A549 treated with AZD9567 at 1 μM for 4 hours (cell line): ENCODE measurements around the gene TRIM66. TPM values are rescaled to one million over a fixed set of nuclear protein-coding genes. Genes with fewer than 3 reads are reported as not detected.

ENCODE experiments used
- total RNA-seq: library from RNA; stranded (reverse); fragments of 200-300 nt; extraction: Qiagen RNA extraction; gene quantifications from 5 replicates; pipeline ENCODE4 v1.2.3, GENCODE V29; 2022; ENCODE audit not compliant: insufficient read depth

TRIM66 gene, protein sequence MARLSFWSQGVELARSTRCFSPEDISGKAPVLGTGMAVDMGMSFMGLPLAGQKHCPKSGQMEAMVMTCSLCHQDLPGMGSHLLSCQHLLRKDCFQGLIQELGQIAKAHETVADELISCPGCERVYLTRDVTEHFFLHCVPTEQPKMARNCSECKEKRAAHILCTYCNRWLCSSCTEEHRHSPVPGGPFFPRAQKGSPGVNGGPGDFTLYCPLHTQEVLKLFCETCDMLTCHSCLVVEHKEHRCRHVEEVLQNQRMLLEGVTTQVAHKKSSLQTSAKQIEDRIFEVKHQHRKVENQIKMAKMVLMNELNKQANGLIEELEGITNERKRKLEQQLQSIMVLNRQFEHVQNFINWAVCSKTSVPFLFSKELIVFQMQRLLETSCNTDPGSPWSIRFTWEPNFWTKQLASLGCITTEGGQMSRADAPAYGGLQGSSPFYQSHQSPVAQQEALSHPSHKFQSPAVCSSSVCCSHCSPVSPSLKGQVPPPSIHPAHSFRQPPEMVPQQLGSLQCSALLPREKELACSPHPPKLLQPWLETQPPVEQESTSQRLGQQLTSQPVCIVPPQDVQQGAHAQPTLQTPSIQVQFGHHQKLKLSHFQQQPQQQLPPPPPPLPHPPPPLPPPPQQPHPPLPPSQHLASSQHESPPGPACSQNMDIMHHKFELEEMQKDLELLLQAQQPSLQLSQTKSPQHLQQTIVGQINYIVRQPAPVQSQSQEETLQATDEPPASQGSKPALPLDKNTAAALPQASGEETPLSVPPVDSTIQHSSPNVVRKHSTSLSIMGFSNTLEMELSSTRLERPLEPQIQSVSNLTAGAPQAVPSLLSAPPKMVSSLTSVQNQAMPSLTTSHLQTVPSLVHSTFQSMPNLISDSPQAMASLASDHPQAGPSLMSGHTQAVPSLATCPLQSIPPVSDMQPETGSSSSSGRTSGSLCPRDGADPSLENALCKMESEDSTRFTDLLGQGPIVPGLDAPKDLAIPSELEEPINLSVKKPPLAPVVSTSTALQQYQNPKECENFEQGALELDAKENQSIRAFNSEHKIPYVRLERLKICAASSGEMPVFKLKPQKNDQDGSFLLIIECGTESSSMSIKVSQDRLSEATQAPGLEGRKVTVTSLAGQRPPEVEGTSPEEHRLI (N-terminal part only)
- 1.3 to 2.9 TPM (median 2.5 TPM) in 5 replicates for total RNA-seq

DNA sequence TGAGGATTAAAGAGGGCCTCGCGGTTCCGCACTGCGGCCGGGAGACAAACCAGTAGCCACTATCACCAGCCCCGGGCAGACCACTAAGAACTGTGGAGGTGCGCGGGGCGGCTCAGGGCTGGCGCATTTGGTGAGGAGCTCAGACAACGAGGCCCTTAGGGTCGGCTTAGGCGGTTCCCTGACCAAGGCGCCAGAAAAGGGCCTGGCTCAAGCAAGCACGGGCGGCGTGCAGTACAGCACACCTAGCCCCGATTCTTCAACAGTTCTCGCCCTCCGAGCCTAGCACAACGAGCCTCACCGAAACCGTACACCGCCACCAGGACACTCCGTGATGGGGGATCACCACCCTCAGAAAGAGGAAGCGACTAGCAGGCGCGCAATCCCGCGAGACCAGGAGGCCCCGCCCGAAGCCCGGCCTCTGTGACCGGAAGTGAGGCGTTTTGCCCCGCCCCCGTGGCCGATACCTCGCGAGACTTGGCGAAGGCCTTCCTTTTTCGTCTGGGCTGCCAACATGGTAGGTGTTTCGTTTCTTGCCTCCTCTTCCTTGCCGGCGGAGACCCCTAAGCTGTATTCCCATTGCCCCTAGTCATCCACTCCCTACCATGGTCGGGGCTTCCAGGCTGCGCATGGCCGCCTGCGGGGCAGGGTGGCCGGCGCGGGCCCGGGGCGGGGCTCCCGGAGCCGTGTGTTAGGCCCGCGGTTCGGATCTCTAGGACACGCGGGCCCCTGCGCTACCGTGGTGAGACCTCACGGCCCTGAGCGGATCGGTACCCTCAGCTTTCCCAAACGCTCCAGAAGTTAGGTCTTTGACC lies at the start of gene TRIM66, which contains the start of gene RPL27A:
TSS of gene TRIM66 (minus strand) at position 363 of the 812 bp plus-strand sequence. CDS start 10,391 bp downstream, outside the sequence.
TSS of gene RPL27A (plus strand) at position 490 of the 812 bp plus-strand sequence. CDS start at position 512, 22 bp downstream.

DNA sequence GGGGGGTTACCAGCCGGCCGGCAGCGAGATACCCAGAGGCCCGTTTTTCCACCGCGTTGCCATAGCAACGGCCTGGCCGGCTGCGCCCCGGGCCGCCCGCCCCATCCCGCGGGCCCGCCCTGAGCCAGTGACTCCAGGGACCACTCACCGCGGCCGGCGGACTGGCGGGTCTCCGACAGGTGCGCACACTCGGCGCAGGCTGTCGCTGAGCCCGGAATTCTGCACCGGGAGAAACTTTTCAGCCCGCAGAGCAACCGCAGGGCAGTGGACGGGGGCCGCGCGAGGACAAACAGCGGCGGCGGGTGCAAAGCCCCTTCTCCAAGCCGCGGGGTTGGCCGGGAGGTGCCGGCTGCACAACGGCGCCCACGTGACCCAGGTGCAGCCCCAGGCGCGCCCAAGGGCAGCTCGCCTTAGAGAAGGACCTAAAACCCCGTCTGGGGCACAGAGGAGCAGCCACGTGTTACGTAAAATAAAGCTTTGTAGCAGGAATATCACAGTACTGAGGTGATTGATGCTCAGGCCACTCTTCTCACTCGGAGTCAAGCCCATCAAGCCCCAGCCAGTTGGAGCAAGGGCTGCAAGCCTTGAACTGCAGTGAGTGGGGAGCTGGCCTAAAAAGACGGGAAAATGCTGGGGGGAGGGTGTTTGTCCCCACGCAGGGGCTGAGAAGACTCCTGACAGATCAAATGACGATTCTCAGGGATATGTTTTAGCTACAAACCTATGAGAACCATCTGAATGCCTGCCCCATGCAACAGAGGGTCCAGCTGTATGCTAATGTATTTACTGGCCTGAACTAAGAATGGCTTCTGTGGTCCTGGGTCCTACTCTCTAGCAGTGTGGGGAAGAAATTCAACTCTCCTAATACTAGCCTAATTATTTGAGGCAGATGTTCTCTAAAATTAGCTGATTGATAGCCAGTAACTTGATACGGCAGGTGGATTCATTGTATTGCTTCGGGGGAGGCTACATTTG lies 88.2 kb downstream of the TRIM66 start, which contains the start of gene STK33:
TSS of gene STK33 (minus strand) at position 294 of the 975 bp plus-strand sequence. CDS start 119,323 bp downstream, outside the sequence.

Other genes starting within 250 kb of the TRIM66 start
- gene STK33, start 88.4 kb downstream of the TRIM66 start, total RNA-seq: 3.5 to 4.7 TPM (median 4.6 TPM) in 5 replicates
- 2,105 to 2,627 TPM (median 2,594 TPM) in 5 replicates for gene RPL27A, start 127 bp upstream of the TRIM66 start, total RNA-seq
- 40.8 to 45.7 TPM (median 41.0 TPM) in 5 replicates for gene AKIP1, start 228.5 kb upstream of the TRIM66 start, total RNA-seq